GM19240 (cell line): ENCODE measurements around the gene ELANE.

ENCODE experiments used
- DNase-seq: peaks from one replicate; pipeline ENCODE4 v3.0.0; 2011; ENCODE audit warnings: low spot score; ENCODE audit not compliant: insufficient read length

The ELANE gene

GRCh38 chr19:896999-897398 lies 44.9 kb downstream of the ELANE start:
- DNase-seq = no peak

GRCh38 chr19:897442-898039 lies 45.4 kb downstream of the ELANE start:
- no peak for DNase-seq

GRCh38 chr19:898663-899062 lies 46.6 kb downstream of the ELANE start:
- DNase-seq = no peak

GRCh38 chr19:899336-900042 lies 47.4 kb downstream of the ELANE start:
- DNase-seq = no peak

- DNase-seq = no peak
Measured at GRCh38 chr19:900043-900301, 47.9 kb downstream of the ELANE start.

GRCh38 chr19:900302-901111 lies 48.4 kb downstream of the ELANE start:
- DNase-seq = no peak

- no peak for DNase-seq
Measured at GRCh38 chr19:901216-902092, 49.4 kb downstream of the ELANE start.

GRCh38 chr19:902093-902370 lies 49.9 kb downstream of the ELANE start:
- no peak for DNase-seq

GRCh38 chr19:902446-903226 lies 50.5 kb downstream of the ELANE start:
- no peak for DNase-seq

- DNase-seq = no peak
Measured at GRCh38 chr19:903266-903797, 51.2 kb downstream of the ELANE start.

- no peak for DNase-seq
Measured at GRCh38 chr19:904545-904944, 52.4 kb downstream of the ELANE start.
